Measurements from ENCODE around the gene KRTAP10-6.
"Not testable (repeated sequence)": the region's sequence is repeated elsewhere in the genome, so short reads cannot be mapped to it uniquely, and the experiment has no call there.

Gene KRTAP10-6

GRCh38 chr21:44555200-44555875, 37.0 kb downstream of the KRTAP10-6 start:
- DNase-seq, result no peak

- no peak for DNase-seq
These were observed 39.6 kb downstream of the KRTAP10-6 start for GRCh38 chr21:44552681-44553080.

- DNase-seq, result no peak
These were observed 40.2 kb downstream of the KRTAP10-6 start for GRCh38 chr21:44552136-44552535.

GRCh38 chr21:44551340-44551961, 40.9 kb downstream of the KRTAP10-6 start, which contains the start of gene KRTAP10-2:
Gene KRTAP10-2 (minus strand): TSS chr21:44551505. CDS start chr21:44551458, 47 bp downstream.
- DNase-seq, result no peak

GRCh38 chr21:44550807-44551206, 41.5 kb downstream of the KRTAP10-6 start:
- DNase-seq, result no peak

- not testable (repeated sequence) for DNase-seq
These were observed 42.0 kb downstream of the KRTAP10-6 start for GRCh38 chr21:44550285-44550684.

GRCh38 chr21:44549525-44550211, 42.6 kb downstream of the KRTAP10-6 start:
- no peak for DNase-seq

GRCh38 chr21:44548922-44549321, 43.4 kb downstream of the KRTAP10-6 start:
- DNase-seq, result no peak

GRCh38 chr21:44548381-44548780, 43.9 kb downstream of the KRTAP10-6 start:
- DNase-seq, result no peak

- DNase-seq, result no peak
These were observed 44.5 kb downstream of the KRTAP10-6 start for GRCh38 chr21:44547656-44548331.

GRCh38 chr21:44544566-44544965, 47.7 kb downstream of the KRTAP10-6 start:
- no peak for DNase-seq

- DNase-seq, result no peak
These were observed 49.6 kb downstream of the KRTAP10-6 start for GRCh38 chr21:44542716-44543115.
